GM18873 (cell line): ENCODE measurements around the gene TMEM43.

Source experiments
- ATAC-seq: cut with Tn5 transposase; IDR thresholded peaks from one replicate; pipeline ENCODE4 v1.9.1; 2021; ENCODE audit warnings: mild to moderate bottlenecking, moderate library complexity, moderate number of reproducible peaks; ENCODE audit not compliant: unreplicated experiment, low FRiP score

TMEM43 gene

GRCh38 chr3:14150078-14150477 lies 25.2 kb downstream of the TMEM43 start:
- ATAC-seq, result no peak

GRCh38 chr3:14150491-14151230 lies 25.8 kb downstream of the TMEM43 start:
- ATAC-seq, result no peak

GRCh38 chr3:14151471-14152083 lies 26.7 kb downstream of the TMEM43 start:
- no peak for ATAC-seq

GRCh38 chr3:14152233-14152962 lies 27.5 kb downstream of the TMEM43 start:
- no peak for ATAC-seq

GRCh38 chr3:14152963-14153355 lies 28.1 kb downstream of the TMEM43 start:
- no peak for ATAC-seq

GRCh38 chr3:14153663-14154062 lies 28.8 kb downstream of the TMEM43 start:
- no peak for ATAC-seq

- ATAC-seq, result no peak
Measured at GRCh38 chr3:14154276-14154675, 29.4 kb downstream of the TMEM43 start.

- ATAC-seq, result no peak
Measured at GRCh38 chr3:14154895-14155440, 30.1 kb downstream of the TMEM43 start.

GRCh38 chr3:14156201-14156600 lies 31.3 kb downstream of the TMEM43 start:
- ATAC-seq, result no peak

- ATAC-seq, result no peak
Measured at GRCh38 chr3:14156843-14157561, 32.1 kb downstream of the TMEM43 start.

GRCh38 chr3:14157951-14158350 lies 33.1 kb downstream of the TMEM43 start:
- ATAC-seq, result no peak

GRCh38 chr3:14158370-14158769 lies 33.5 kb downstream of the TMEM43 start:
- ATAC-seq, result no peak

GRCh38 chr3:14159426-14159825 lies 34.6 kb downstream of the TMEM43 start:
- no peak for ATAC-seq

GRCh38 chr3:14161282-14161681 lies 36.4 kb downstream of the TMEM43 start:
- ATAC-seq, result no peak

- no peak for ATAC-seq
Measured at GRCh38 chr3:14162178-14162577, 37.3 kb downstream of the TMEM43 start.

- ATAC-seq, result no peak
Measured at GRCh38 chr3:14166877-14167603, 42.2 kb downstream of the TMEM43 start.

GRCh38 chr3:14169435-14169834 lies 44.6 kb downstream of the TMEM43 start:
- ATAC-seq, result no peak

- no peak for ATAC-seq
Measured at GRCh38 chr3:14169871-14170270, 45.0 kb downstream of the TMEM43 start.

- ATAC-seq, result no peak
Measured at GRCh38 chr3:14170531-14171159, 45.8 kb downstream of the TMEM43 start.

GRCh38 chr3:14172496-14172895 lies 47.6 kb downstream of the TMEM43 start:
- no peak for ATAC-seq
